OCI-LY1 (cell line): ENCODE measurements around the gene C19orf67.

Source experiments
- H2AFZ ChIP-seq: fragments of 200-600 bp; sonication (generic), shearing (Covaris generic); 2 replicates; pipeline ENCODE4 v1.6.0; 2014; ENCODE audit warnings: antibody characterized with exemption, mild to moderate bottlenecking, low read length
- H3F3A ChIP-seq: fragments of 200-600 bp; sonication (generic), shearing (Covaris generic); 2 replicates; pipeline ENCODE4 v1.6.0; 2014; ENCODE audit warnings: mild to moderate bottlenecking, antibody characterized with exemption, low read length, moderate library complexity; ENCODE audit not compliant: insufficient read depth
- H3K27ac ChIP-seq: fragments of 200-600 bp; sonication (generic); 2 replicates; pipeline ENCODE4 v1.5.1; 2014; ENCODE audit warnings: low read length, mixed run types, mild to moderate bottlenecking, low read depth; ENCODE audit not compliant: poor library complexity, severe bottlenecking
- H3K27me3 ChIP-seq: fragments of 200-600 bp; sonication (generic); 2 replicates; pipeline ENCODE4 v1.6.0; 2014; ENCODE audit warnings: antibody characterized with exemption, mild to moderate bottlenecking, low read length, moderate library complexity; ENCODE audit not compliant: insufficient read depth
- H3K36me3 ChIP-seq: fragments of 200-600 bp; sonication (generic); 2 replicates; pipeline ENCODE4 v1.6.1; 2014; ENCODE audit warnings: mild to moderate bottlenecking, antibody characterized with exemption, low read length, moderate library complexity, mixed read lengths; ENCODE audit not compliant: insufficient read depth
- H3K4me1 ChIP-seq: fragments of 200-600 bp; sonication (generic); 2 replicates; pipeline ENCODE4 v1.5.1; 2014; ENCODE audit warnings: mild to moderate bottlenecking, low read length, moderate library complexity; ENCODE audit not compliant: insufficient read depth, severe bottlenecking
- H3K4me2 ChIP-seq: fragments of 200-600 bp; sonication (generic), shearing (Covaris generic); 2 replicates; pipeline ENCODE4 v1.6.1; 2014; ENCODE audit warnings: low read length
- H3K4me3 ChIP-seq: fragments of 200-600 bp; sonication (generic); 2 replicates; pipeline ENCODE4 v1.5.1; 2014; ENCODE audit warnings: low read length, low read depth, mild to moderate bottlenecking, mixed read lengths; ENCODE audit not compliant: poor library complexity, severe bottlenecking
- H3K79me2 ChIP-seq: fragments of 200-600 bp; shearing (Covaris generic); 2 replicates; pipeline ENCODE4 v1.6.1; 2016; ENCODE audit warnings: mixed run types, low read length, mixed read lengths; ENCODE audit not compliant: insufficient read depth
- H3K9ac ChIP-seq: fragments of 200-600 bp; sonication (generic), shearing (Covaris generic); 2 replicates; pipeline ENCODE4 v1.6.1; 2014; ENCODE audit warnings: mild to moderate bottlenecking, low read length, mixed read lengths
- H3K9me2 ChIP-seq: fragments of 200-600 bp; sonication (generic), shearing (Covaris generic); 2 replicates; pipeline ENCODE4 v1.6.1; 2014; ENCODE audit warnings: low read depth, mild to moderate bottlenecking, low read length, mixed read lengths
- H3K9me3 ChIP-seq: fragments of 200-600 bp; shearing (Covaris generic); 2 replicates; pipeline ENCODE4 v1.6.1; 2014; ENCODE audit warnings: low read length, mixed read lengths
- H4K20me1 ChIP-seq: fragments of 200-600 bp; sonication (generic), shearing (Covaris generic); 2 replicates; pipeline ENCODE4 v1.6.0; 2016; ENCODE audit warnings: mild to moderate bottlenecking, low read length; ENCODE audit not compliant: insufficient read depth
- CTCF ChIP-seq: fragments of 200-600 bp; sonication (generic), shearing (Covaris generic); IDR thresholded peaks from 2 replicates; pipeline ENCODE4 v1.5.1; 2017; ENCODE audit warnings: mild to moderate bottlenecking, antibody characterized with exemption, low read length, moderate library complexity, mixed read lengths
- EZH2 ChIP-seq: fragments of 200-600 bp; sonication (generic), shearing (Covaris generic); IDR thresholded peaks from 2 replicates; pipeline ENCODE4 v1.8.0; 2017; ENCODE audit warnings: borderline replicate concordance, mixed run types, mild to moderate bottlenecking, antibody characterized with exemption, low read length, moderate library complexity, mixed read lengths

The C19orf67 gene

DNA sequence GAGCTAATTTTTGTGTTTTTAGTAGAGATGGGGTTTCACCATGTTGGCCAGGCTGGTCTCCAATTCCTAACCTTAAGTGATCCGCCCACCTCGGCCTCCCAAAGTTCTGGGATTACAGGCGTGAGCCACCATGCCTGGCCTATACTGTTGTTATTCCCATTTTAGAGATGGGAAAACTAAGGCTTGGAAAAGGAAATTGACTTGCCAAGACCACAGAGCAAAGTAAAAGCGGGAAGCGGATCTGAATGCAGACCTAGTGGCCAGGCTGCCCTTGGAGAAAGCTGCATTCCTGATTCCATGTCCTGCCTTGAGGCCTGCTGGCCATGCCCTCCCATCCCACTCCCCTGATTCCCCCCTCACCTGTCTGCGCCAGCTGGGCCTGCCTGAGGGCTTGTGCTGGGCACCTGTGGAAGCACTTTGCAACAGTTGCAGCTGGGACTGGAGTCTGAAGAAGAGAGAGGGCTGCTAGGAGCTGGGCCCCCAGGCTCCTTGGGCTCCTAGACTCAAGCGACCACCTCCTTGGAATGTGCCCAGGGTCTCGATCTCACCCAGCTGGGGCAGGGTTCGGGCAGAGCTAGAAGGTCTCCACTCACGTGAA lies 29.4 kb downstream of the C19orf67 start:
- H3K9me2 ChIP-seq, result no peaks in the 10 kb centered on the region
- no peak for TF ChIP-seq CTCF
- H3K36me3 ChIP-seq, result no peaks in the 10 kb centered on the region
- no peaks in the 10 kb centered on the region for H3K9me3 ChIP-seq
- H3K4me1 ChIP-seq, result no peaks in the 10 kb centered on the region
- H3K4me3 ChIP-seq, result no peak overlapping the region
- H3K79me2 ChIP-seq, result no peaks in the 10 kb centered on the region
- no peak overlapping the region for H3K4me2 ChIP-seq
- H4K20me1 ChIP-seq, result no peaks in the 10 kb centered on the region
- no peak overlapping the region for H3K27ac ChIP-seq
- no peak overlapping the region for H3K9ac ChIP-seq
- H3K27me3 ChIP-seq, result peaks cover 5% of the 10 kb centered on the region; the same call in 1 of the 2 replicates
- no peaks in the 10 kb centered on the region for H3F3A ChIP-seq
- H2AFZ ChIP-seq, result no peak overlapping the region

DNA sequence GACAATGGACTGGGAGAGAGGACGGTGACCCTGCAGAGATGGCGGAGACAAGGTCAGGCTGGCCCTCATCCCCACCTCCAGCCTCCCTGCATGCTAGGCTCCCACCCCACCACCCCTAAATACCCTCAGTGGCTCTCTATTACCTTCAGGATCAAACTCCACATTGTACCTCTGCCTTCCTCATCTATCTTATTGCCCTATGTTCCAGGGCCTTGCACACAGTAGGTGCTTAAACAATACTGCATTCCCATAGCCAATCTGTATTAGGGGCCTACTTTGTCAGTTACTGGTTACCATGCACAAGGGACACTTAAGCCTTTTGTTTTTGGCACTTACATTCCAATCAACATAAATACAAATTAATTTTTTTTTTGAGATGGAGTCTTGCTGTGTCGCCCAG lies 30.2 kb downstream of the C19orf67 start:
- Histone ChIP-seq H4K20me1 (no peaks in the 10 kb centered on the region), H3K27me3 (peaks cover 5% of the 10 kb centered on the region; the same call in 1 of the 2 replicates), H3K4me1 (no peaks in the 10 kb centered on the region), H3K9ac (no peak overlapping the region), H2AFZ (no peak overlapping the region), H3K9me2 (no peaks in the 10 kb centered on the region), H3F3A (no peaks in the 10 kb centered on the region), H3K79me2 (no peaks in the 10 kb centered on the region), H3K27ac (no peak overlapping the region), H3K4me3 (no peak overlapping the region), H3K9me3 (no peaks in the 10 kb centered on the region), H3K36me3 (no peaks in the 10 kb centered on the region), H3K4me2 (no peak overlapping the region)
- no peak for TF ChIP-seq EZH2
- TF ChIP-seq CTCF, result no peak

- no peak overlapping the region for H3K4me2 ChIP-seq
- no peaks in the 10 kb centered on the region for H3K9me2 ChIP-seq
- no peaks in the 10 kb centered on the region for H4K20me1 ChIP-seq
- peaks cover 5% of the 10 kb centered on the region; the same call in 1 of the 2 replicates for H3K27me3 ChIP-seq
- no peak overlapping the region for H3K27ac ChIP-seq
- no peak overlapping the region for H3K4me3 ChIP-seq
- TF ChIP-seq CTCF (no peak), EZH2 (no peak)
- H2AFZ ChIP-seq, result no peak overlapping the region
- no peaks in the 10 kb centered on the region for H3K4me1 ChIP-seq
- no peaks in the 10 kb centered on the region for H3K79me2 ChIP-seq
- H3F3A ChIP-seq, result no peaks in the 10 kb centered on the region
- H3K36me3 ChIP-seq, result no peaks in the 10 kb centered on the region
- H3K9ac ChIP-seq, result no peak overlapping the region
- H3K9me3 ChIP-seq, result no peaks in the 10 kb centered on the region
These were observed 30.9 kb downstream of the C19orf67 start for GRCh38 chr19:14054721-14055120.
